IPS DF 6.9 (cell line): Measurements from ENCODE around the gene NUP62.
"Not testable (repeated sequence)": the region's sequence is repeated elsewhere in the genome, so short reads cannot be mapped to it uniquely, and the experiment has no call there.

Experiments
- DNase-seq: peaks from one replicate; pipeline ENCODE4 v3.0.0-alpha.2; 2013; ENCODE audit warnings: low read depth, low spot score
- H3K27ac ChIP-seq: one replicate; pipeline ENCODE4 v1.5.1; 2013; ENCODE audit warnings: low read length, control low read depth
- H3K27me3 ChIP-seq: 2 replicates; pipeline ENCODE4 v1.6.1; 2013; ENCODE audit warnings: mild to moderate bottlenecking, low read length; ENCODE audit not compliant: control insufficient read depth, insufficient read depth
- H3K36me3 ChIP-seq: 2 replicates; pipeline ENCODE4 v1.6.1; 2013; ENCODE audit warnings: low read length; ENCODE audit not compliant: control insufficient read depth, insufficient read depth
- H3K4me1 ChIP-seq: 2 replicates; pipeline ENCODE4 v1.6.1; 2013; ENCODE audit warnings: low read length; ENCODE audit not compliant: control insufficient read depth, insufficient read depth
- H3K4me3 ChIP-seq: 2 replicates; pipeline ENCODE4 v1.5.1; 2013; ENCODE audit warnings: mild to moderate bottlenecking, low read length
- H3K9me3 ChIP-seq: 2 replicates; pipeline ENCODE4 v1.6.1; 2013; ENCODE audit warnings: low read length, inconsistent platforms; ENCODE audit not compliant: control insufficient read depth, insufficient read depth
- WGBS: extraction: QIAGEN DNeasy Blood & Tissue Kit; methylation state at CpG from one replicate; pipeline ENCODE4 v1.1.7; 2013; ENCODE audit warnings: mixed read lengths, missing lambda C conversion rate; ENCODE audit not compliant: insufficient read length, insufficient coverage; 5-methylcytosine and 5-hydroxymethylcytosine counted together

The NUP62 gene

DNA sequence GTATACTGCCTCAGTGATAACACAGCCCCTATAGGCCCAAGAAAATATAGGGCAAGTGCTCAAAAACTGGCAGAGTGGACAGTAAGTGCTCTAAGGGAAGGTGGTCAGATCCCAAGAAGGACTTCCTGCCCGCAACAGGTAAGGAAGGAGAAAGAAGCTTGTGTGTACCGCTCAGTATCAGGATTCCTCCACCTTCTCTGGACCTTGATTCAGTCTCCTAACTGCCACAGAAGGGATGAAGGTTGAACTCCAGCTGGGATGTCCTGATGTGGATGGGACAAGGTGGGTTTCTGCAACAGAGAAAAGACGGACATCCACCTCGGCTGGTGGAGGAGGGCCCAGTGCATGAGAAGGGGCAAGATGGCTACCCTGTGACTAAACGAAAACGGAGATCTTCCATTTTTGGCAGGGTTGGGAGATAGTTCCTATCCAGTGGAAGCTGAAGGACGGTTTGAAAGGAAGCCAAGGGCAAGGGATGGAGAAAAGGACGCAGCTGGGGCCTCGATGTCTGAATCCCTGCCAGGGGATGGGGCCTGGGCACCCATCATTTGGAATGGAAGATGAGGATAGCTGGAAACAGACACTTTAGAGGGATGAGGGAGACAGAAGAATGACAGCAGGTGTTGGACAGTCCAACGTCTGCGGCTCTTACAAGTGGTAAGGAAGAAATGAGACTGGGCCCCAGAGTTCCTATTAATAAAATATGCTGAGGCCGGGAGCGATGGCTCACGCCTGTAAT, 1.6 kb downstream of the NUP62 start:
- Histone ChIP-seq H3K4me1 (peaks cover 7% of the 10 kb centered on the region; the same call in 1 of the 2 replicates), H3K9me3 (no peaks in the 10 kb centered on the region), H3K4me3 (no peak overlapping the region), H3K27me3 (no peaks in the 10 kb centered on the region), H3K36me3 (peaks cover 31% of the 10 kb centered on the region), H3K27ac (no peak overlapping the region)
- WGBS, result no CpG with 5 or more reads among the region's 14 CpGs
- no peak for DNase-seq

DNA sequence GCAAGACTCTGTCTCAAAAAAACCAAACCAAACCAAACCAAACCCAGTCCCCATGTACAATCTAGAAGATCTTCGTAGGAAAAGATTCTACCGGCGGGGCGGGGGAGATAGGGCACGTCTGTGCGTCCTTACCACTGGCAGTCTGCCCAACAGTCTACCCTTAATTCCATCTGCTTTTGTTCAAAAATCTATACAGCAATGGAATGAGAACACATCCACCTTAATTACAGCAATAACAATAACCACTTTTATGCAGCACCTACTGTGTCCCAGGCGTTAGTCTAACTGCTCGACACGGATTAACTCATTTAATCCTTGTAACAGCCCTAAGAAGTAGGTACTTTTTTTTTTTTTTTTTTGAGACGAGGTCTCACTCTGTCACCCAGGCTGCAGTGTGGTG, 2.8 kb downstream of the NUP62 start:
- DNase-seq, result no peak
- WGBS, result no CpG with 5 or more reads among the region's 10 CpGs
- Histone ChIP-seq H3K27ac (no peak overlapping the region), H3K9me3 (no peaks in the 10 kb centered on the region), H3K4me1 (peaks cover 9% of the 10 kb centered on the region; the same call in 1 of the 2 replicates), H3K36me3 (peaks cover 33% of the 10 kb centered on the region), H3K4me3 (no peak overlapping the region), H3K27me3 (no peaks in the 10 kb centered on the region)

DNA sequence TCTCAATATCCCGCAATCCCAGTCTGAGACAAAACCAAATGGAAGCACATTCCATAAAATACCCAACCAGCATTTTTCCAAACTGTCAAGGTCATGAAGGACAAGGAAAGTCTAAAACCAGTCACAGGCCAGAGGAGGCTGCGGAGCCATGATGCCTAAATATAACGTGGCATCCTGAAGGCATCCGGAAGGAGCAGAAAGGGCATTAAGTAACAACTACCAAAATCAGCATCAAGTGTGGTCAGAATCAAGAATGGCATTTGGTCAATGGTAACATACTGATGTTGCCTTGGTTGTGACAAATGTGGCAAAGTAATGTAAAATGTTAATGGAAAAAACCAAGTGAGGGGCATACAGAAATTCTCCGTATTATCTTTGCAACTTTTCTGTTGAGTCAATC, 3.8 kb downstream of the NUP62 start:
- Histone ChIP-seq H3K4me3 (no peak overlapping the region), H3K36me3 (peaks cover 34% of the 10 kb centered on the region), H3K27ac (no peak overlapping the region), H3K4me1 (peaks cover 7% of the 10 kb centered on the region; the same call in 1 of the 2 replicates), H3K9me3 (no peaks in the 10 kb centered on the region), H3K27me3 (no peaks in the 10 kb centered on the region)
- WGBS, result no CpG with 5 or more reads among the region's 5 CpGs
- DNase-seq, result no peak

DNA sequence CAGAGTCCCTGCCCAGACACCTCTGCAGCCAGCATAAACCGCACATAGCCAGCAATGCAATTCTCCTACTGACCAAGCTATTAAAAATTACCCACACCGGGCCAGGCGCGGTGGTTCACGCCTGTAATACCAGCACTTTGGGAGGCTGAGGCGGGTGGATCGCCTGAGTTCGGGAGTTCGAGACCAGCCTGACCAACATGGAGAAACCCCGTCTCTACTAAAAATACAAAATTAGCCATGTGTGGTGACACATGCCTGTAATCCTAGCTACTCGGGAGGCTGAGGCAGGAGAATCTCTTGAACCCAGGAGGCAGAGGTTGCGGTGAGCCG, 4.5 kb downstream of the NUP62 start:
- not testable (repeated sequence) for DNase-seq, H3K4me3 ChIP-seq, H3K27me3 ChIP-seq, H3K9me3 ChIP-seq, H3K27ac ChIP-seq, H3K4me1 ChIP-seq
- WGBS, result no CpG with 5 or more reads among the region's 13 CpGs
- H3K36me3 ChIP-seq, result peaks cover 36% of the 10 kb centered on the region

GRCh38 chr19:49924004-49924880, 5.1 kb downstream of the NUP62 start:
- H3K27ac ChIP-seq, result no peak overlapping the region
- no peaks in the 10 kb centered on the region for H3K9me3 ChIP-seq
- no peak for DNase-seq
- WGBS, result no CpG with 5 or more reads among the region's 25 CpGs
- no peak overlapping the region for H3K4me3 ChIP-seq
- H3K4me1 ChIP-seq, result peaks cover 7% of the 10 kb centered on the region; the same call in 1 of the 2 replicates
- peaks cover 36% of the 10 kb centered on the region for H3K36me3 ChIP-seq
- H3K27me3 ChIP-seq, result no peaks in the 10 kb centered on the region

DNA sequence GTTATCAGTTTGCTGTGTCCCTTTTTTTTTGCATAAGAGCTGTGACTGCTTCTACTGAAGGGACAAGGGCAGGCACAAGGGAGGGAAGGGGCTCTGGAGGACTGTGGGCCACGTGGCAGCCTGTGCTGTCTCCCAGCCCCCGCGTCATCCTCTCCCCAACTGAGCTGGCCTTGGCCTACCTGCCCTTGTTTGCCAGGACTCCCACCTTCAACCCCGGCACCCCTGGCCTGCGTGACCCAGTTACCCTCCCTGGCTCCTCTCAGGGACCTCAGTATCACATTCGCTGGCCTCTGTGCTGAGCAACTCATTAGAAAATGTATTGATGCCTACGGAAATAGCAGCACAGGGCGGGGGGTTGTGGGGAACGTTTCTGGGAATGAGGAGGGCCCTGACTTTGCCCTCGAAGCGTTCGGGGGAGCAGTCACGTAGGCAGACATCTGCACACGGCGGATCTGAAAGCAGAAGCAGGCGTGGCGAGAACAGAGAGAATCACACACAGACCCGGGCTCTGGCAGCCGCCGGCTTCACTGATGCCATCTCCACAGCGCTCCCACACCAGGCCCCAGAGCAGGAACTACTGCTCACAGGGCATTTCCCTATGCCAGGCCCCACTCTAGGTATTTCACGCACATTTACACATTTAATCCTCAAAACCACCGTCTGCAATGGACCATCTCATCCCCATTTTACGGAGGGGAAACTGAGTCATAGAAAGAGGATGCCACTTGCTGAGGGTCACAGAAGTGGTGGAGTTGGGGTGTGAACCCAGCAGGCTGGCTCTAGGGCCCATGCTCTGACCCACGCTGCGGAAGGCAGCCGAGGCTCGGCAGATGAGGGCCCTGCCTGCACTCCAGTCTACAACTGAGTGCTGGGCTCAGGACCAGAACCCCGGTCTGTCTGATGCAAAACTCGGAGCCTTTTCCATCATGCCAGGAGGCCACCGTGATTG, 6.0 kb downstream of the NUP62 start:
- Histone ChIP-seq H3K4me1 (peaks cover 7% of the 10 kb centered on the region; the same call in 1 of the 2 replicates), H3K36me3 (peaks cover 36% of the 10 kb centered on the region)
- no CpG with 5 or more reads among the region's 31 CpGs for WGBS

GRCh38 chr19:49921871-49922795, 7.2 kb downstream of the NUP62 start:
- WGBS, result no CpG with 5 or more reads among the region's 22 CpGs
- H3K9me3 ChIP-seq, result no peaks in the 10 kb centered on the region
- no peak overlapping the region for H3K27ac ChIP-seq
- H3K4me1 ChIP-seq, result peaks cover 3% of the 10 kb centered on the region; the same call in 1 of the 2 replicates
- DNase-seq, result no peak
- peaks cover 29% of the 10 kb centered on the region for H3K36me3 ChIP-seq
- no peaks in the 10 kb centered on the region for H3K27me3 ChIP-seq
- H3K4me3 ChIP-seq, result no peak overlapping the region

More for the DNA sequence above, 6.0 kb downstream of the NUP62 start:
- H3K27me3 ChIP-seq, result no peaks in the 10 kb centered on the region
- no peaks in the 10 kb centered on the region for H3K9me3 ChIP-seq
- no peak for DNase-seq
- no peak overlapping the region for H3K4me3 ChIP-seq
- no peak overlapping the region for H3K27ac ChIP-seq

DNA sequence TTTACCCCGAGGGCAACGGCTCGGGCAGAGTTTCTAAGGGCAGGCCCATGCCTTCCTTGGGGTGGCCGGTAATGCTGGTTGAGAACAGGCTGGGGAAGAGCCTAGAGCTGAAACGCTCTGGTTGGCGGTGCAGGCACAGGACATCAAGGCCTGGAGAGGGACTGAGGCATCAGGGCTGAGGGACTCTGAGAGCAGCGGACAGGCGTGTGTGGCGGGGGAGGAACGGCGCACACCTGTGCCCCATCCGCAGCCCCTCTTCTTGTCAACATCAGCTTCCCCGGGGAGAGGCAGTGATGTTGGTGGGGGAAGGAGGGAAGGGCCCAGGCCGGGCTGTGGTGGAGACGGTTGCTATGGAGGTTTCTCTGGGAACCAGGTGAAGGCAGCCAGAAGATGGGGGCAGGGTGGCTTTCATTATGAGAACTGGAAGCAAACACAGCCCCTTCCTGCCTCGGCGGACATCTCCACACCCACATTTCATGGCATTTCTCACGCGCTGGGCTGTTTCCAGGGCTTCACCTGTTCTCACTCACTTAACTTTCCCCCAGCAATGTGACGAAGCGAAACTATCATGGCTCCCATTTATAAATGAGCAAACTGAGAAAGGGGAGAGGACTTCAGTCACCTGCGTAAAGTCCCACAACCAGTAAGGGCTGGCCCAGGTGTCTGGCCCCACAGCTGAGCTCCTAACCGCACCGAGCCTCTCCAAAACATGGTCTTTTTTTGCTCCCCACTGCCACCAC, 8.5 kb downstream of the NUP62 start:
- WGBS, result no CpG with 5 or more reads among the region's 24 CpGs
- Histone ChIP-seq H3K27ac (no peak overlapping the region), H3K4me3 (no peak overlapping the region), H3K4me1 (peaks cover 3% of the 10 kb centered on the region; the same call in 1 of the 2 replicates), H3K27me3 (no peaks in the 10 kb centered on the region), H3K36me3 (peaks cover 29% of the 10 kb centered on the region), H3K9me3 (no peaks in the 10 kb centered on the region)
- no peak for DNase-seq

DNA sequence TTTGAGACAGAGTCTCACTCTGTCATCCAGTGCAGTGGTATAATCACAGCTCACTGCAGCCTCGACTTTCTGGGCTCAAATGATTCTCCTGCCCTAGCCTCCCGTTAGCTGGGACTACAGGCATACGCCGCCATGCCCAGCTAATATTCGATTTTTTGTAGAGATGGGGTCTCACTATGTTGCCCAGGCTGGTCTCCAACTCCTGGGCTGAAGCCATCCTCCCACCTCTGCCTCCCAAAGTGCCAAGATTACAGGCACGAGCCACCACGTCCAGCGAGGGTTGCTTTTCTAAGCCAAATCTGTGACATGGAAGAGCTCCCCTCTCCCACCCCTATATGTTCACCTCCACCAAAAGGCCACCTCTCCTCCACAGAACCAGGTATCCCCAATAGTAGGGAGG, 11.2 kb downstream of the NUP62 start:
- peaks cover 19% of the 10 kb centered on the region for H3K36me3 ChIP-seq
- no CpG with 5 or more reads among the region's 8 CpGs for WGBS
- no peak overlapping the region for H3K4me3 ChIP-seq
- no peak overlapping the region for H3K27ac ChIP-seq
- no peaks in the 10 kb centered on the region for H3K9me3 ChIP-seq
- peaks cover 3% of the 10 kb centered on the region; the same call in 1 of the 2 replicates for H3K4me1 ChIP-seq
- no peak for DNase-seq
- no peaks in the 10 kb centered on the region for H3K27me3 ChIP-seq
